SK-N-SH treated with all-trans-retinoic acid at 6 μM for 48 hours (cell line): Measurements from ENCODE around the gene RUFY4.
"Not testable (repeated sequence)": the region's sequence is repeated elsewhere in the genome, so short reads cannot be mapped to it uniquely, and the experiment has no call there.

Source experiments
- ATAC-seq: fragments of 200-7000 bp; cut with Tn5 transposase; 3 replicates; pipeline ENCODE4 v1.9.1; 2020; ENCODE audit warnings: mild to moderate bottlenecking, moderate library complexity
- ARNTL ChIP-seq: fragments of 450-650 bp; formaldehyde crosslinking; IDR thresholded peaks from 2 replicates; pipeline ENCODE4 v1.5.0; 2020; ENCODE audit warnings: low read depth, mild to moderate bottlenecking, moderate library complexity, borderline replicate concordance
- BACH2 ChIP-seq: fragments of 250-450 bp; sonication (Bioruptor Pico); IDR thresholded peaks from 2 replicates; pipeline ENCODE4 v1.9.0; 2021; ENCODE audit warnings: mild to moderate bottlenecking, borderline replicate concordance
- CREB5 ChIP-seq: fragments of 250-450 bp; sonication (Bioruptor Pico); IDR thresholded peaks from 2 replicates; pipeline ENCODE4 v1.5.1; 2020; ENCODE audit warnings: low read depth, mild to moderate bottlenecking, moderate library complexity
- CSDC2 ChIP-seq: fragments of 250-450 bp; sonication (Bioruptor Pico); IDR thresholded peaks from 2 replicates; pipeline ENCODE4 v1.5.0; 2020; ENCODE audit warnings: mild to moderate bottlenecking, moderate library complexity
- CSRNP3 ChIP-seq: fragments of 250-450 bp; sonication (Bioruptor Pico); IDR thresholded peaks from 2 replicates; pipeline ENCODE4 v1.5.1; 2021; ENCODE audit warnings: mild to moderate bottlenecking, moderate library complexity
- ESRRG ChIP-seq: fragments of 250-450 bp; sonication (Bioruptor Pico); IDR thresholded peaks from 2 replicates; pipeline ENCODE4 v1.6.1; 2021; ENCODE audit warnings: mild to moderate bottlenecking
- GLIS3 ChIP-seq: fragments of 250-450 bp; sonication (Bioruptor Pico); IDR thresholded peaks from 2 replicates; pipeline ENCODE4 v1.5.0; 2020; ENCODE audit warnings: mild to moderate bottlenecking, moderate library complexity
- OSR1 ChIP-seq: fragments of 250-450 bp; sonication (Bioruptor Pico); IDR thresholded peaks from 2 replicates; pipeline ENCODE4 v1.8.0; 2022; ENCODE audit warnings: moderate library complexity, mild to moderate bottlenecking, inconsistent platforms
- PATZ1 ChIP-seq: fragments of 250-450 bp; sonication (Bioruptor Pico); IDR thresholded peaks from 2 replicates; pipeline ENCODE4 v1.8.0; 2020; ENCODE audit warnings: mild to moderate bottlenecking, moderate library complexity, borderline replicate concordance
- POU6F1 ChIP-seq: fragments of 250-450 bp; sonication (Bioruptor Pico); IDR thresholded peaks from 2 replicates; pipeline ENCODE4 v1.8.0; 2021; ENCODE audit warnings: low read depth, mild to moderate bottlenecking, moderate library complexity, borderline replicate concordance
- PPARA ChIP-seq: fragments of 250-450 bp; sonication (Bioruptor Pico); IDR thresholded peaks from 2 replicates; pipeline ENCODE4 v1.5.0; 2020; ENCODE audit warnings: mild to moderate bottlenecking, borderline replicate concordance
- RARB ChIP-seq: fragments of 250-450 bp; sonication (Bioruptor Pico); IDR thresholded peaks from 2 replicates; pipeline ENCODE4 v1.8.0; 2021; ENCODE audit warnings: mild to moderate bottlenecking, moderate library complexity
- SNAI2 ChIP-seq: fragments of 250-450 bp; sonication (Bioruptor Pico); IDR thresholded peaks from 2 replicates; pipeline ENCODE4 v1.5.0; 2020; ENCODE audit warnings: mild to moderate bottlenecking, moderate library complexity
- TCF4 ChIP-seq: fragments of 250-450 bp; sonication (Bioruptor Pico); IDR thresholded peaks from 2 replicates; pipeline ENCODE4 v1.8.0; 2021; ENCODE audit warnings: mild to moderate bottlenecking, moderate library complexity, borderline replicate concordance
- TOX ChIP-seq: fragments of 250-450 bp; sonication (Bioruptor Pico); IDR thresholded peaks from 2 replicates; pipeline ENCODE4 v1.8.0; 2021; ENCODE audit warnings: mild to moderate bottlenecking, moderate library complexity, borderline replicate concordance
- TSHZ2 ChIP-seq: fragments of 250-450 bp; sonication (Bioruptor Pico); IDR thresholded peaks from 2 replicates; pipeline ENCODE4 v1.5.0; 2020; ENCODE audit warnings: mild to moderate bottlenecking, moderate library complexity
- ZC3H10 ChIP-seq: fragments of 250-450 bp; sonication (Bioruptor Pico); IDR thresholded peaks from 2 replicates; pipeline ENCODE4 v1.5.1; 2021; ENCODE audit warnings: mild to moderate bottlenecking, moderate library complexity
- ZFP30 ChIP-seq: fragments of 450-650 bp; formaldehyde crosslinking; IDR thresholded peaks from 2 replicates; pipeline ENCODE4 v1.5.0; 2022; ENCODE audit warnings: mild to moderate bottlenecking, moderate library complexity
- ZNF565 ChIP-seq: fragments of 450-650 bp; formaldehyde crosslinking; conservative IDR thresholded peaks from 2 replicates; pipeline ENCODE4 v1.5.0; 2020; ENCODE audit warnings: low read depth, mild to moderate bottlenecking, moderate library complexity
- ZNF70 ChIP-seq: fragments of 450-650 bp; formaldehyde crosslinking; IDR thresholded peaks from 2 replicates; pipeline ENCODE4 v1.5.0; 2020; ENCODE audit warnings: mild to moderate bottlenecking, moderate library complexity
- ZNF8 ChIP-seq: fragments of 450-650 bp; formaldehyde crosslinking; IDR thresholded peaks from 2 replicates; pipeline ENCODE4 v1.5.0; 2020; ENCODE audit warnings: mild to moderate bottlenecking, moderate library complexity

RUFY4 gene

GRCh38 chr2:218043701-218044109 lies 25.3 kb upstream of the RUFY4 start:
- ATAC-seq, result no peak
- TF ChIP-seq ZNF70 (no peak), ARNTL (CRISPR knock-in tag) (no peak), ZC3H10 (CRISPR knock-in tag) (no peak), CREB5 (CRISPR knock-in tag) (no peak), RARB (CRISPR knock-in tag) (no peak), GLIS3 (no peak), POU6F1 (CRISPR knock-in tag) (no peak), ESRRG (no peak), CSRNP3 (CRISPR knock-in tag) (no peak), OSR1 (CRISPR knock-in tag) (no peak), CSDC2 (CRISPR knock-in tag) (no peak), TCF4 (no peak), ZNF565 (CRISPR knock-in tag) (no peak), TOX (no peak), PPARA (no peak), SNAI2 (CRISPR knock-in tag) (no peak), TSHZ2 (CRISPR knock-in tag) (no peak), ZFP30 (no peak), BACH2 (CRISPR knock-in tag) (no peak), ZNF8 (no peak)
- TF ChIP-seq, all 23 proteins: peak for 0

- TF ChIP-seq ZNF8, result peak; percentile 58; the same call in 1 of the 2 replicates
- TF ChIP-seq, all 23 proteins: peak for 1; not testable (repeated sequence) for 22
- ATAC-seq, result not testable (repeated sequence)
These were observed 24.5 kb upstream of the RUFY4 start for GRCh38 chr2:218044599-218044998.

- no peak for ATAC-seq
- TF ChIP-seq ARNTL (CRISPR knock-in tag) (no peak), ZC3H10 (CRISPR knock-in tag) (no peak), PPARA (no peak), SNAI2 (CRISPR knock-in tag) (no peak), PATZ1 (CRISPR knock-in tag) (no peak), CSRNP3 (CRISPR knock-in tag) (no peak), ZNF565 (CRISPR knock-in tag) (no peak), BACH2 (CRISPR knock-in tag) (no peak), CREB5 (CRISPR knock-in tag) (no peak), POU6F1 (CRISPR knock-in tag) (no peak), CSDC2 (CRISPR knock-in tag) (no peak), GLIS3 (no peak), OSR1 (CRISPR knock-in tag) (no peak)
These were observed 22.8 kb upstream of the RUFY4 start for GRCh38 chr2:218046238-218046637.
